ENCODE measurements around the gene MOB4. TPM values are rescaled to one million over a fixed set of nuclear protein-coding genes. Genes with fewer than 3 reads are reported as not detected.

The MOB4 gene
- total RNA-seq, 1 donor from 2014 or later = 46.4 TPM

DNA sequence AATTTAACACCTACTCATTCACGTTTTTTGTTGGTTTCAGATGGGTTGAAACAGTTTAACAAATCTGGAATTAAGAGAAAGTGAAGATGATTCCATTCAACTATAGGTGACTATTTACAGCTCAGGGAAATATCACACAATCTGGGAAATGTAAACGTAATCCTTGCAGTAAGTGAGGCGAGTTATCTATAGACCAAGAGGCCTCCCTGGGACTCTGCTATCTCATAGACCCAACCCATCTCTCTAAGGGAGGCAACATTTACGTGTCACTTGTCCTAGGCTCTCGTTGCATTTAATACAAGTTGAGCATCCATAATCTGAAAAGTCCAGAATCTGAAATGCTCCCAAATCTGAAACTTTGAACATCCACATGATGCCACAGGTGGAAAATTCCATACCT, 2.0 kb upstream of the MOB4 start:
- no peaks in the 10 kb centered on the region for H3K36me3 Mint-ChIP-seq (ENCODE audit: unreplicated experiment)
- H3K4me1 Mint-ChIP-seq (ENCODE audit: low read depth, unreplicated experiment) = peaks cover 13% of the 10 kb centered on the region
- H3K9me3 Mint-ChIP-seq (ENCODE audit: unreplicated experiment) = peaks cover 11% of the 10 kb centered on the region
- H3K27ac Mint-ChIP-seq (ENCODE audit: unreplicated experiment) = no peak overlapping the region
- DNase-seq = no peak
- H3K27me3 Mint-ChIP-seq (ENCODE audit: unreplicated experiment) = peaks cover 9% of the 10 kb centered on the region
- TF ChIP-seq CTCF (IDR thresholded peaks at IDR 0.05; ENCODE audit: partially characterized antibody, unreplicated experiment) = no peak
- no peak overlapping the region for H3K4me3 Mint-ChIP-seq (ENCODE audit: unreplicated experiment)

DNA sequence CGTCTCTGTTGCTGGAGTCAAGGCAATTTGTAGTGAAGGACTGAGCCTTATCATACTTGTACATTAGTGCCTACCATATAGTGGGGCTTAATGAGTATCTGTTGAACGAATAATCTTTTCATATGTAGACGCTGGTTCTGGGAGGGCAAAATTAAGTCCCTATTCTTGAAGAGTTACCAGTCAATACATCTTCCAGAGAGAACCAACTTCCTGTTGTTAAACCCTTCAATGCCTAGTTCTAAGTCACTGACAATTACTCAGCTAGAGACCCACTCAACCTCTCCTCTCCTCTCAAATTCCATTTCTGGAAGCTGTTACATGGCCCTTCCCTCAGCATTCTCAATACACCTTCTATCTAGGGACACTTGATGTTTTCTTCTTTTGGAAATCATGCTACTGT, 1.1 kb upstream of the MOB4 start:
- Mint-ChIP-seq H3K36me3 (ENCODE audit: unreplicated experiment) (no peaks in the 10 kb centered on the region), H3K27me3 (ENCODE audit: unreplicated experiment) (peaks cover 9% of the 10 kb centered on the region), H3K4me3 (ENCODE audit: unreplicated experiment) (peak overlapping the region; percentile 98), H3K4me1 (ENCODE audit: low read depth, unreplicated experiment) (peaks cover 13% of the 10 kb centered on the region), H3K27ac (ENCODE audit: unreplicated experiment) (peak overlapping the region; percentile 99), H3K9me3 (ENCODE audit: unreplicated experiment) (peaks cover 11% of the 10 kb centered on the region)
- no peak for DNase-seq
- no peak for TF ChIP-seq CTCF (IDR thresholded peaks at IDR 0.05; ENCODE audit: partially characterized antibody, unreplicated experiment)

DNA sequence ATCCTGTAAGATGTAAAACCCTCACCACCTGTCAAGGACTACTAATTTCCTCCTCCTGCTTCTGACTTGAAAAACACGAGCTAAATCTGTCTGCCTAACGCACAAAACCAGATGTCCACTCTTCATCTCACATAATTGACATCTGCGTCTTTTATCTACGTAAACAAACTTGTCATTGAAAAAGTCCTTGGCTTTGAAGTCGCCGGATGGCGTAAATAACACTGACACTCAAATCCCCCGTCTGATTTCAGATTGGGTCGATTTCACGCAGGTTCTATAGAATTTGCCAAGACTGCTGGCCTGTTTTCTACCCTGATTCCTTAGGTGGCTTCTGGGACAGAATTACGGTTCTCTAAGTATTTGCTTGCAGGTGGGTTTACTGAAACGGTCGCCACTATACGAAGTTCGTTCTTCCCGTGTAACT, 539 bp upstream of the MOB4 start:
- peaks cover 9% of the 10 kb centered on the region for H3K27me3 Mint-ChIP-seq (ENCODE audit: unreplicated experiment)
- H3K27ac Mint-ChIP-seq (ENCODE audit: unreplicated experiment) = peak overlapping the region; percentile 99
- no peak for DNase-seq
- H3K9me3 Mint-ChIP-seq (ENCODE audit: unreplicated experiment) = peaks cover 11% of the 10 kb centered on the region
- H3K4me3 Mint-ChIP-seq (ENCODE audit: unreplicated experiment) = peak overlapping the region; percentile 98
- no peak for TF ChIP-seq CTCF (IDR thresholded peaks at IDR 0.05; ENCODE audit: partially characterized antibody, unreplicated experiment)
- H3K36me3 Mint-ChIP-seq (ENCODE audit: unreplicated experiment) = no peaks in the 10 kb centered on the region
- H3K4me1 Mint-ChIP-seq (ENCODE audit: low read depth, unreplicated experiment) = peaks cover 13% of the 10 kb centered on the region

DNA sequence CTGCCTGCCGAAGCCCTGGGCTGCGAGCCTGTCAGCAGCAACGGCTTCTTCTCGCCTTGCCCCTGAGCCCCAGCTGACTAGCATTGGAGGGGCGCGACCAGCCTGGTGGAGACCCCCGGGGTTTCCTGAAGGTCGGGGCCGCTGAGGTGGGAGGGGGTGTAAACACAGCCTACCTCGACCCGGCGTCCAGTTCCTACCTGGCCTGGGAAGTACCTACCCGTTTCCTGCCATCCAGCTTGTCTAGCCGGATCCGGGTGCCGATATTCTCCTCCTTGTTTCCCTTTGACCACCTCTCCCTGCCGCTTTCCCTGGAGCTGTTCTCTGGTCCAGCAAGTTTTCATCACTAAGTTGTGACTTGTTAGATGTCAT, 511 bp downstream of the MOB4 start:
- H3K9me3 Mint-ChIP-seq (ENCODE audit: unreplicated experiment) = peaks cover 11% of the 10 kb centered on the region
- H3K27me3 Mint-ChIP-seq (ENCODE audit: unreplicated experiment) = peaks cover 6% of the 10 kb centered on the region
- peaks cover 5% of the 10 kb centered on the region for H3K36me3 Mint-ChIP-seq (ENCODE audit: unreplicated experiment)
- DNase-seq = no peak
- H3K27ac Mint-ChIP-seq (ENCODE audit: unreplicated experiment) = peak overlapping the region; percentile 95
- no peak for TF ChIP-seq CTCF (IDR thresholded peaks at IDR 0.05; ENCODE audit: partially characterized antibody, unreplicated experiment)
- peaks cover 13% of the 10 kb centered on the region for H3K4me1 Mint-ChIP-seq (ENCODE audit: low read depth, unreplicated experiment)
- H3K4me3 Mint-ChIP-seq (ENCODE audit: unreplicated experiment) = peak overlapping the region; percentile 98

DNA sequence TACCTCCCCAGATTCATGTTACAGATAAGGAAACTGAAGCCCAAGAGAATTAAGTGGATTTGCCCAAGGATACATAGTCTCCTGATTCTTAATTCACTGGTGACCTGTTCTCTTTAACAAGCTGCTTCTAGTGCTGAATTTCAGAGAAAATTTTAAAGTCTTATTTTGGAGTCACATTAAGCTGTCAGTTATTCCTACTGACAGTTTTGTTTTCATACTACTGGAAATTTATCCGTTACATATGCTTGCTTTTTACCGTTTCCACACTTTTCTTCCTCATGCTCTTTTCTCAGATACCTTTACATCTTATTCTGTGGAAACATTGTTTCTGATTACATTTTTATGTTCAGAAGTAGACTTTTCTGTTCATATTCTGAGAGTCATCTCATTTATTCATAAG, 1.3 kb downstream of the MOB4 start:
- no peak for DNase-seq
- Mint-ChIP-seq H3K36me3 (ENCODE audit: unreplicated experiment) (peaks cover 5% of the 10 kb centered on the region), H3K9me3 (ENCODE audit: unreplicated experiment) (peaks cover 11% of the 10 kb centered on the region), H3K27ac (ENCODE audit: unreplicated experiment) (peak overlapping the region; percentile 95), H3K4me3 (ENCODE audit: unreplicated experiment) (peak overlapping the region; percentile 98), H3K27me3 (ENCODE audit: unreplicated experiment) (peaks cover 6% of the 10 kb centered on the region), H3K4me1 (ENCODE audit: low read depth, unreplicated experiment) (peaks cover 13% of the 10 kb centered on the region)
- TF ChIP-seq CTCF (IDR thresholded peaks at IDR 0.05; ENCODE audit: partially characterized antibody, unreplicated experiment) = no peak

All from glutamatergic neuron (in vitro differentiated cells).